ENCODE measurements around the gene UBE2I.

GRCh38 chr16:1366060-1366711 lies 56.8 kb downstream of the UBE2I start:
- TF ChIP-seq CTCF (IDR thresholded peaks at IDR 0.05) = no peak
- no peak for TF ChIP-seq POLR2A (IDR thresholded peaks at IDR 0.05)
- no peak for TF ChIP-seq POLR2AphosphoS5 (IDR thresholded peaks at IDR 0.05)

Data from prostate gland (tissue), 2 donors.